Measurements from ENCODE around the gene DNAJC19.
"Not testable (repeated sequence)": the region's sequence is repeated elsewhere in the genome, so short reads cannot be mapped to it uniquely, and the experiment has no call there.

The DNAJC19 gene

DNA sequence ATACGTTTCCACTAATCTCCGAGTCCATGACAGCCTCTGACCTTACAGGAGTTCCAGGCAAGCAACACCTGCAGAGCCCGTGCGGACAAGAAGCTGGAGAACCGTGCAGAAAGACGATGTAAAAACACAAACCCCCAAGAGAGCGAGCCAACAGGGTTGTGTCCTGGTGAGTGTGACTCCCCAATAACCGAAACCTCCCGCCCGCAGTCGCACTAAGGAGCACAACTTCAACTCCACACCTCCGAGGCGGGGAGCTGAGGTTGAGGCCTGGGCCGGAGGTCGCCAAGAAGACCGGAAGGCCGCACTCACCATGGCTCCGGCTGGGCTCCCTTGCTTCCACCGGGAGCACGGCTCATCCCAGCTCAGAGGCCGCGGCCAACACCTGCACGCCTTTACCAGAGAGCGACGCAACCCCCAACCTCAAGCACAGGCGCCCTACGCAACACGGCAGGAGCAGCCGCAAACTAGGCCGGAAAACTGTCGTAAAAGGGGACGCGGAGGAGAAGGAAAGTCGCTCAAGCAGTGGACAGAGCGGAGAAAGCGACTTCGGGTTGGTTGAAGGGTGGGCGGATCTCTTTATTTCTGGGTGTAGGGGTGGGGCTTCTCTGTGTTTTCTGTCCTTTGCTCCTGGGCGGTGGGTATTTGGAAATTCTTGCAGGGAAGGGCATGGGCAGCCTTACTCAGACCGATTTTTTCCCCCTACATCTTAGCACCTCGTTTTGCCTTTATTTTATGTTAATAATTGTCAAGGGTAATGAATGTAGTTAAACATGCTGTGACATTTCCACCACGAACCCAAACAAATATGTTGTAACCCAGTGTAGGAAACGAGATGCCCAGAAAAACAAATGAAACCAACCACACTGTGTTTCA lies at the start of gene DNAJC19:
Gene DNAJC19 (minus strand): TSS at position 446 of the 873 bp plus-strand sequence. CDS start 134 bp downstream, at position 312.
- peak within 1 kb of the TSS; percentile 90 for H3K4me3 Mint-ChIP-seq
- CTCF ChIA-PET = no interaction called here
- H3K9me3 Mint-ChIP-seq = no peaks in the 10 kb centered on the region
- H3K27ac Mint-ChIP-seq = peak within 1 kb of the TSS; percentile 89
- H3K27me3 Mint-ChIP-seq = no peaks in the 10 kb centered on the region
- peak; percentile 95 for DNase-seq
- peaks cover 24% of the 10 kb centered on the region for H3K36me3 Mint-ChIP-seq
- peaks cover 27% of the 10 kb centered on the region for H3K4me1 Mint-ChIP-seq

GRCh38 chr3:181030948-181031347 lies 41.4 kb upstream of the DNAJC19 start:
- no peaks in the 10 kb centered on the region for H3K4me1 Mint-ChIP-seq
- H3K36me3 Mint-ChIP-seq = no peaks in the 10 kb centered on the region
- no peak overlapping the region for H3K4me3 Mint-ChIP-seq
- CTCF ChIA-PET = no interaction called here
- peaks cover 2% of the 10 kb centered on the region for H3K9me3 Mint-ChIP-seq
- no peak overlapping the region for H3K27ac Mint-ChIP-seq
- H3K27me3 Mint-ChIP-seq = no peaks in the 10 kb centered on the region
- DNase-seq = no peak

- Mint-ChIP-seq H3K27me3 (no peaks in the 10 kb centered on the region), H3K36me3 (no peaks in the 10 kb centered on the region), H3K27ac (no peak overlapping the region), H3K4me1 (no peaks in the 10 kb centered on the region), H3K9me3 (peaks cover 4% of the 10 kb centered on the region), H3K4me3 (no peak overlapping the region)
- no peak for DNase-seq
- CTCF ChIA-PET = no interaction called here
Measured at GRCh38 chr3:181025204-181025603, 35.7 kb upstream of the DNAJC19 start.

- no peaks in the 10 kb centered on the region for H3K27me3 Mint-ChIP-seq
- no peak overlapping the region for H3K4me3 Mint-ChIP-seq
- no peak overlapping the region for H3K27ac Mint-ChIP-seq
- H3K36me3 Mint-ChIP-seq = no peaks in the 10 kb centered on the region
- no peak for DNase-seq
- CTCF ChIA-PET = no interaction called here
- no peaks in the 10 kb centered on the region for H3K4me1 Mint-ChIP-seq
- no peaks in the 10 kb centered on the region for H3K9me3 Mint-ChIP-seq
Measured at GRCh38 chr3:181017690-181018089, 28.2 kb upstream of the DNAJC19 start.

- Mint-ChIP-seq H3K36me3 (no peaks in the 10 kb centered on the region), H3K4me3 (no peak overlapping the region), H3K9me3 (peaks cover 1% of the 10 kb centered on the region), H3K4me1 (no peaks in the 10 kb centered on the region), H3K27ac (no peak overlapping the region), H3K27me3 (no peaks in the 10 kb centered on the region)
- CTCF ChIA-PET = no interaction called here
- DNase-seq = no peak
Measured at GRCh38 chr3:181009225-181009624, 19.7 kb upstream of the DNAJC19 start.

- CTCF ChIA-PET = no interaction called here
- Mint-ChIP-seq H3K27ac (no peak overlapping the region), H3K4me1 (no peaks in the 10 kb centered on the region)
Measured at GRCh38 chr3:181008796-181009195, 19.3 kb upstream of the DNAJC19 start.

DNA sequence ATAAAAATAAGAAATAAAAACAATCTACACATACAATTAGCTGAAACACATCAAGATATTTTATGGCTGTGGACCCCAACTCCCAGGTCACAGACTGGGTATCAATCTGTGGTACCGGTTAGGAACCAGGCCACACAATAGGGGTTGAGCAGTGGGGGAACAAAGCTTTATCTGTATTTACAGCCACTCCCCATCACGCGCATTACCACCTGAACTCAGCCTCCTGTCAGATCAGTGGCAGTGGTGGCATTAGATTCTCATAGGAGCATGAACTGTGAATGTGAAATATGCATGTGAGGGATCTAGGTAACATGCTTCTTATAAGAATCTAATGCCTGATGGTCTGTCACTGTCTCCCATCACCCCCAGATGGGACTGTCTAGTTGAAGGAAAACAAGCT lies 17.7 kb upstream of the DNAJC19 start:
- Mint-ChIP-seq H3K4me3 (no peak overlapping the region), H3K27me3 (no peaks in the 10 kb centered on the region), H3K27ac (no peak overlapping the region), H3K9me3 (no peaks in the 10 kb centered on the region), H3K4me1 (no peaks in the 10 kb centered on the region), H3K36me3 (no peaks in the 10 kb centered on the region)
- CTCF ChIA-PET = no interaction called here
- no peak for DNase-seq

More at GRCh38 chr3:181008796-181009195, 19.3 kb upstream of the DNAJC19 start:
- no peak for DNase-seq
- no peak overlapping the region for H3K4me3 Mint-ChIP-seq
- H3K27me3 Mint-ChIP-seq = no peaks in the 10 kb centered on the region
- H3K36me3 Mint-ChIP-seq = no peaks in the 10 kb centered on the region
- H3K9me3 Mint-ChIP-seq = peaks cover 1% of the 10 kb centered on the region

GRCh38 chr3:181006541-181006940 lies 17.0 kb upstream of the DNAJC19 start:
- Mint-ChIP-seq H3K27me3 (no peaks in the 10 kb centered on the region), H3K36me3 (no peaks in the 10 kb centered on the region), H3K4me1 (no peaks in the 10 kb centered on the region), H3K27ac (no peak overlapping the region), H3K4me3 (no peak overlapping the region), H3K9me3 (peaks cover 6% of the 10 kb centered on the region)
- DNase-seq = no peak
- CTCF ChIA-PET = no interaction called here

GRCh38 chr3:181003469-181003868 lies 13.9 kb upstream of the DNAJC19 start:
- H3K4me1 Mint-ChIP-seq, H3K36me3 Mint-ChIP-seq, H3K4me3 Mint-ChIP-seq, CTCF ChIA-PET, H3K27ac Mint-ChIP-seq, H3K27me3 Mint-ChIP-seq, DNase-seq: not testable (repeated sequence)
- peaks cover 13% of the 10 kb centered on the region for H3K9me3 Mint-ChIP-seq

DNA sequence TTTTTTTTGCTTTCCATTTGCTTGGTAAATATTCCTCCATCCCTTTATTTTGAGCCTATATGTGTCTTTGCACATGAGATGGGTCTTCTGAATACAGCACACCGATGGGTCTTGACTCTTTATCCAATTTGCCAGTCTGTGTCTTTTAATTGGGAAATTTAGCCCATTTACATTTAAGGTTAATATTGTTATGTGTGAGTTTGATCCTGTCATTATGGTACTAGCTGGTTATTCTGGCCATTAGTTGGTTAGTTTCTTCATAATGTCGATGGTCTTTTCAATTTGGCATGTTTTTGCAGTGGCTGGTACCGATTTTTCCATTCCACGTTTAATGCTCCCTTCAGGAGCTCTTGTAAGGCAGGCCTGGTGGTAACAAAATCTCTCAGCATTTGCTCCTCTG lies 12.8 kb upstream of the DNAJC19 start:
- H3K4me3 Mint-ChIP-seq, H3K4me1 Mint-ChIP-seq, CTCF ChIA-PET, H3K27ac Mint-ChIP-seq, H3K27me3 Mint-ChIP-seq, DNase-seq, H3K36me3 Mint-ChIP-seq: not testable (repeated sequence)
- H3K9me3 Mint-ChIP-seq = peaks cover 13% of the 10 kb centered on the region

GRCh38 chr3:180996415-180996932 lies 6.9 kb upstream of the DNAJC19 start:
- H3K4me3 Mint-ChIP-seq = no peak overlapping the region
- no peaks in the 10 kb centered on the region for H3K4me1 Mint-ChIP-seq
- CTCF ChIA-PET = no interaction called here
- H3K27me3 Mint-ChIP-seq = peaks cover 3% of the 10 kb centered on the region
- H3K36me3 Mint-ChIP-seq = no peaks in the 10 kb centered on the region
- H3K27ac Mint-ChIP-seq = no peak overlapping the region
- DNase-seq = no peak
- peaks cover 6% of the 10 kb centered on the region for H3K9me3 Mint-ChIP-seq

GRCh38 chr3:180990505-180990904 lies 969 bp upstream of the DNAJC19 start:
- H3K4me1 Mint-ChIP-seq = peaks cover 27% of the 10 kb centered on the region
- H3K4me3 Mint-ChIP-seq = peak overlapping the region; percentile 90
- CTCF ChIA-PET = no interaction called here
- DNase-seq = no peak
- H3K27me3 Mint-ChIP-seq = no peaks in the 10 kb centered on the region
- no peaks in the 10 kb centered on the region for H3K9me3 Mint-ChIP-seq
- H3K36me3 Mint-ChIP-seq = peaks cover 20% of the 10 kb centered on the region
- no peak overlapping the region for H3K27ac Mint-ChIP-seq

DNA sequence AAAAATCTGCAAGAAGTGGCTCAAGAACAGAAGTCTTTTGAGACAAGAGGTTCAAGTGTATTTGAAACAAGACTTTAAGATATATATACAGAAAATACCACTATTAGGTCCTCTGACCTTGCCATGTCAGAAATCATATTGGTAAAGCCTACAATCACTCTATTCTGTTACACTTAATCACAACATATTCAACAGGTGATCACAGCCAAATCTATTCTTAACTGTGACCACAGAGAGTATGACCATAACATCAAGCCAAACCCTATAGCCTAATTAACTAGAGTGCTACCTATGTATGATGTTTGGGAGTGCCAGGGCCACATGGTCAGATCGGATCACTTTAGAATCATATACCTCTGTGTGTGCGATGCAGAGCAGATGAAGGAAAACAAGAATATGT lies 2.2 kb downstream of the DNAJC19 start:
- CTCF ChIA-PET = no interaction called here
- Mint-ChIP-seq H3K4me1 (peaks cover 27% of the 10 kb centered on the region), H3K4me3 (peak overlapping the region; percentile 32), H3K27me3 (no peaks in the 10 kb centered on the region), H3K9me3 (no peaks in the 10 kb centered on the region), H3K36me3 (peaks cover 25% of the 10 kb centered on the region), H3K27ac (no peak overlapping the region)
- no peak for DNase-seq

DNA sequence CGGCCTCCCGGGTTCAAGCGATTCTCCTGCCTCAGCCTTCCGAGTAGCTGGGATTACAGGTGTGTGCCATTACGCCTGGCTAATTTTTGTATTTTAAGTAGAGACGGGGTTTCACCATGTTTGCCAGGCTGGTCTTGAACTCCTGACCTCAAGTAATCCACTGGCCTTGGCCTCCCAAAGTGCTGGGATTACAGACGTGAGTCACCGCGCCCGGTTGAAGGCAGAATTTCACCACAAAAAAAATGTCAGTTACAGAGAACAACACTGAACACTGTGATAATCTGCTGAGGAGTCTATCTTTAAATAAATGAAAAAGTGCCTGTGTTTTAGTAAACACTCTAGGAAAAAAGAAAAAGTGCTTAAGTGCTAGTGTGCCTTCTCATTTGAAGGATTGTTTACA lies 3.2 kb downstream of the DNAJC19 start:
- H3K27me3 Mint-ChIP-seq, H3K27ac Mint-ChIP-seq, DNase-seq, H3K9me3 Mint-ChIP-seq, H3K4me3 Mint-ChIP-seq, CTCF ChIA-PET: not testable (repeated sequence)
- H3K36me3 Mint-ChIP-seq = peaks cover 31% of the 10 kb centered on the region
- peaks cover 27% of the 10 kb centered on the region for H3K4me1 Mint-ChIP-seq

DNA sequence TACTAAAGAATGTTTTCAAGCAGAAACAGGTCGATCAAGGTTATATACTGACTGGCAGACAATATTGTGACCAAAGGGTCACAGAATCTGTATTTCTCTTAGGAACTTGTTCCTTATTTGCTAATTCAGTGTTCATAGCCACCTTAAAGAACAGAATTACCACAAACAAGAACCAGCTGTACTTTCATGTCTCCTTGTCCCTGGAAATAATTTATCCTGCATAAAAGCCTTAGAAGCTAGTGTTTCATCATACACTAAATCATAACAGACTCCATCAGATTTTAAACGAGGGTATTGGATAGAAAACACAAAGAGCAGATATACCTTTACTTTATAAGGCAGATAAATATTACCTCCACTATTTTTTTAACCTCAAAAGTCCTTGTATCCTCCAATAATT lies 6.4 kb downstream of the DNAJC19 start:
- H3K9me3 Mint-ChIP-seq = no peaks in the 10 kb centered on the region
- CTCF ChIA-PET = interaction anchor here (0.9 kb wide), 1 partner anchor 71 kb away, joined by 3 read pairs; the partner anchor contains the start of gene FXR1
- peak overlapping the region; percentile 55 for H3K27ac Mint-ChIP-seq
- H3K36me3 Mint-ChIP-seq = peaks cover 42% of the 10 kb centered on the region
- H3K4me3 Mint-ChIP-seq = no peak overlapping the region
- no peaks in the 10 kb centered on the region for H3K27me3 Mint-ChIP-seq
- no peak for DNase-seq
- H3K4me1 Mint-ChIP-seq = peaks cover 11% of the 10 kb centered on the region

Measured in activated naive CD4-positive, alpha-beta T cell treated with anti-CD3 and anti-CD28 coated beads, Interleukin-2, amount 10 ng/mL, durations not matched to agents 7 days and 5 days (primary cell).